ENCODE measurements around the gene SLC44A2. TPM values are rescaled to one million over a fixed set of nuclear protein-coding genes. Genes with fewer than 3 reads are reported as not detected.

SLC44A2 gene
- total and polyA plus RNA-seq, 2 of the 13 experiments (the other 11 are each of a cell fraction or from before 2014, with no cell fraction given) = 2.4 to 5.6 TPM

DNA sequence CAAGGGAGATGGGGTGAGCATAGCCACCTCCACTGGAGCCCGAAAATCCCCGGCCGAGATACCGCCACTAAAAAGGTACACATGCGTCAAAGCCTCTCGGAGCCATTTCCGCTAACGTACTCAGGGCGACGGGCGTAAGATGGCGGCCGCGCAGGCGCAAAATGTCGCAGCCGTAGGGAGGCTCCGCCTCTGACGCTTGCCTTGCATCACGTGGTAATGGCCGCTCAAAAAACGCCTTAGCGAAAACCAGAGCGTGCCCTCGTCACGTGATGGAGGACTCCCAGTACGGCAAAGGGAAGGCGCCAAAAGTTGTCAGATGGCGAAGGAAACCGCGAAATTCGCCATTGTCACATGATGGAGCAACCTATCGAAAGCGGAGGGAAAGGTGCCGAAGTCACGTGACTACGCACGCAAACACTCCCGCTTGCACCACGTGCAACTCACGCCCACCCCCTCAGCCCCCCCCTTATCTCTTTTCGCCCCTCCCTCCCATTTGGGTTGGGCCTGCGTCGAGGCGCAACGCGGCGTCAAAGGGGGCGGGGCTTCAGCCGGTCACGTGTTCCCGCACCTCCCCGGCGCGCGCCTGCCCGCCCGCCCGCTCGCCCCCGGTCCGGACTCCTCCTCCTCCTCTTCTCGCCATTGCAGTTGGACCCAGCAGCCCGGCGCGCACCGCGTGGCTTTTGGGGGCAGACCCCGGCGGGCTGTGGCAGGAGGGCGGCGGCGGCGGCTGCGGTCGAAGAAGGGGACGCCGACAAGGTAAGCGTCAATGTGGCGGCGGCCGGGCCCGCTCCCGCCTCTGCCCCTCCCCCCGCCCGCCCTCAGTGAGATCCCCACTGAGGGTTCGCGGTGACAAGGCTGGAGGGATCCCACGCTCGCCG is 28.6 kb downstream of the SLC44A2 start, which contains the start of gene ILF3 (continued):
- TF ChIP-seq, protein P1, sequence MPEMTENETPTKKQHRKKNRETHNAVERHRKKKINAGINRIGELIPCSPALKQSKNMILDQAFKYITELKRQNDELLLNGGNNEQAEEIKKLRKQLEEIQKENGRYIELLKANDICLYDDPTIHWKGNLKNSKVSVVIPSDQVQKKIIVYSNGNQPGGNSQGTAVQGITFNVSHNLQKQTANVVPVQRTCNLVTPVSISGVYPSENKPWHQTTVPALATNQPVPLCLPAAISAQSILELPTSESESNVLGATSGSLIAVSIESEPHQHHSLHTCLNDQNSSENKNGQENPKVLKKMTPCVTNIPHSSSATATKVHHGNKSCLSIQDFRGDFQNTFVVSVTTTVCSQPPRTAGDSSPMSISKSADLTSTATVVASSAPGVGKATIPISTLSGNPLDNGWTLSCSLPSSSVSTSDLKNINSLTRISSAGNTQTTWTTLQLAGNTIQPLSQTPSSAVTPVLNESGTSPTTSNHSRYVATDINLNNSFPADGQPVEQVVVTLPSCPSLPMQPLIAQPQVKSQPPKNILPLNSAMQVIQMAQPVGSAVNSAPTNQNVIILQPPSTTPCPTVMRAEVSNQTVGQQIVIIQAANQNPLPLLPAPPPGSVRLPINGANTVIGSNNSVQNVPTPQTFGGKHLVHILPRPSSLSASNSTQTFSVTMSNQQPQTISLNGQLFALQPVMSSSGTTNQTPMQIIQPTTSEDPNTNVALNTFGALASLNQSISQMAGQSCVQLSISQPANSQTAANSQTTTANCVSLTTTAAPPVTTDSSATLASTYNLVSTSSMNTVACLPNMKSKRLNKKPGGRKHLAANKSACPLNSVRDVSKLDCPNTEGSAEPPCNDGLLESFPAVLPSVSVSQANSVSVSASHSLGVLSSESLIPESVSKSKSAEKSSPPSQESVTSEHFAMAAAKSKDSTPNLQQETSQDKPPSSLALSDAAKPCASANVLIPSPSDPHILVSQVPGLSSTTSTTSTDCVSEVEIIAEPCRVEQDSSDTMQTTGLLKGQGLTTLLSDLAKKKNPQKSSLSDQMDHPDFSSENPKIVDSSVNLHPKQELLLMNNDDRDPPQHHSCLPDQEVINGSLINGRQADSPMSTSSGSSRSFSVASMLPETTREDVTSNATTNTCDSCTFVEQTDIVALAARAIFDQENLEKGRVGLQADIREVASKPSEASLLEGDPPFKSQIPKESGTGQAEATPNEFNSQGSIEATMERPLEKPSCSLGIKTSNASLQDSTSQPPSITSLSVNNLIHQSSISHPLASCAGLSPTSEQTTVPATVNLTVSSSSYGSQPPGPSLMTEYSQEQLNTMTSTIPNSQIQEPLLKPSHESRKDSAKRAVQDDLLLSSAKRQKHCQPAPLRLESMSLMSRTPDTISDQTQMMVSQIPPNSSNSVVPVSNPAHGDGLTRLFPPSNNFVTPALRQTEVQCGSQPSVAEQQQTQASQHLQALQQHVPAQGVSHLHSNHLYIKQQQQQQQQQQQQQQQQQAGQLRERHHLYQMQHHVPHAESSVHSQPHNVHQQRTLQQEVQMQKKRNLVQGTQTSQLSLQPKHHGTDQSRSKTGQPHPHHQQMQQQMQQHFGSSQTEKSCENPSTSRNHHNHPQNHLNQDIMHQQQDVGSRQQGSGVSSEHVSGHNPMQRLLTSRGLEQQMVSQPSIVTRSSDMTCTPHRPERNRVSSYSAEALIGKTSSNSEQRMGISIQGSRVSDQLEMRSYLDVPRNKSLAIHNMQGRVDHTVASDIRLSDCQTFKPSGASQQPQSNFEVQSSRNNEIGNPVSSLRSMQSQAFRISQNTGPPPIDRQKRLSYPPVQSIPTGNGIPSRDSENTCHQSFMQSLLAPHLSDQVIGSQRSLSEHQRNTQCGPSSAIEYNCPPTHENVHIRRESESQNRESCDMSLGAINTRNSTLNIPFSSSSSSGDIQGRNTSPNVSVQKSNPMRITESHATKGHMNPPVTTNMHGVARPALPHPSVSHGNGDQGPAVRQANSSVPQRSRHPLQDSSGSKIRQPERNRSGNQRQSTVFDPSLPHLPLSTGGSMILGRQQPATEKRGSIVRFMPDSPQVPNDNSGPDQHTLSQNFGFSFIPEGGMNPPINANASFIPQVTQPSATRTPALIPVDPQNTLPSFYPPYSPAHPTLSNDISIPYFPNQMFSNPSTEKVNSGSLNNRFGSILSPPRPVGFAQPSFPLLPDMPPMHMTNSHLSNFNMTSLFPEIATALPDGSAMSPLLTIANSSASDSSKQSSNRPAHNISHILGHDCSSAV (CRISPR knock-in tag; IDR thresholded peaks at IDR 0.05; ENCODE audit: borderline replicate concordance) = 0 out of 2 replicates have a peak, but pooled peaks have one; percentile 37
- TF ChIP-seq, protein P2, sequence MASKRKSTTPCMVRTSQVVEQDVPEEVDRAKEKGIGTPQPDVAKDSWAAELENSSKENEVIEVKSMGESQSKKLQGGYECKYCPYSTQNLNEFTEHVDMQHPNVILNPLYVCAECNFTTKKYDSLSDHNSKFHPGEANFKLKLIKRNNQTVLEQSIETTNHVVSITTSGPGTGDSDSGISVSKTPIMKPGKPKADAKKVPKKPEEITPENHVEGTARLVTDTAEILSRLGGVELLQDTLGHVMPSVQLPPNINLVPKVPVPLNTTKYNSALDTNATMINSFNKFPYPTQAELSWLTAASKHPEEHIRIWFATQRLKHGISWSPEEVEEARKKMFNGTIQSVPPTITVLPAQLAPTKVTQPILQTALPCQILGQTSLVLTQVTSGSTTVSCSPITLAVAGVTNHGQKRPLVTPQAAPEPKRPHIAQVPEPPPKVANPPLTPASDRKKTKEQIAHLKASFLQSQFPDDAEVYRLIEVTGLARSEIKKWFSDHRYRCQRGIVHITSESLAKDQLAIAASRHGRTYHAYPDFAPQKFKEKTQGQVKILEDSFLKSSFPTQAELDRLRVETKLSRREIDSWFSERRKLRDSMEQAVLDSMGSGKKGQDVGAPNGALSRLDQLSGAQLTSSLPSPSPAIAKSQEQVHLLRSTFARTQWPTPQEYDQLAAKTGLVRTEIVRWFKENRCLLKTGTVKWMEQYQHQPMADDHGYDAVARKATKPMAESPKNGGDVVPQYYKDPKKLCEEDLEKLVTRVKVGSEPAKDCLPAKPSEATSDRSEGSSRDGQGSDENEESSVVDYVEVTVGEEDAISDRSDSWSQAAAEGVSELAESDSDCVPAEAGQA (IDR thresholded peaks at IDR 0.05; ENCODE audit: low read depth) = peak; percentile 93
- TF ChIP-seq, protein P2 (CRISPR knock-in tag; IDR thresholded peaks at IDR 0.05; ENCODE audit: borderline replicate concordance) = no peak
- TF ChIP-seq, protein P3, sequence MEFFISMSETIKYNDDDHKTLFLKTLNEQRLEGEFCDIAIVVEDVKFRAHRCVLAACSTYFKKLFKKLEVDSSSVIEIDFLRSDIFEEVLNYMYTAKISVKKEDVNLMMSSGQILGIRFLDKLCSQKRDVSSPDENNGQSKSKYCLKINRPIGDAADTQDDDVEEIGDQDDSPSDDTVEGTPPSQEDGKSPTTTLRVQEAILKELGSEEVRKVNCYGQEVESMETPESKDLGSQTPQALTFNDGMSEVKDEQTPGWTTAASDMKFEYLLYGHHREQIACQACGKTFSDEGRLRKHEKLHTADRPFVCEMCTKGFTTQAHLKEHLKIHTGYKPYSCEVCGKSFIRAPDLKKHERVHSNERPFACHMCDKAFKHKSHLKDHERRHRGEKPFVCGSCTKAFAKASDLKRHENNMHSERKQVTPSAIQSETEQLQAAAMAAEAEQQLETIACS (CRISPR knock-in tag; IDR thresholded peaks at IDR 0.05) = peak; percentile 80
- TF ChIP-seq YEATS2 (CRISPR knock-in tag; IDR thresholded peaks at IDR 0.05; ENCODE audit: borderline replicate concordance) (peak; percentile 99), ZNF768 (CRISPR knock-in tag; IDR thresholded peaks at IDR 0.05) (peak; percentile 54; the same call in 1 of the 2 replicates), ZSCAN9 (CRISPR knock-in tag; IDR thresholded peaks at IDR 0.05; ENCODE audit: borderline replicate concordance) (peak; percentile 94), MXD4 (CRISPR knock-in tag; IDR thresholded peaks at IDR 0.05) (peak; percentile 93), ZFP36 (IDR thresholded peaks at IDR 0.05; ENCODE audit: borderline replicate concordance, low read depth, low read length, partially characterized antibody) (no peak), HOXA5 (CRISPR knock-in tag; IDR thresholded peaks at IDR 0.05) (0 out of 2 replicates have a peak, but pooled peaks have one; percentile 61)
- TF ChIP-seq, protein P4, sequence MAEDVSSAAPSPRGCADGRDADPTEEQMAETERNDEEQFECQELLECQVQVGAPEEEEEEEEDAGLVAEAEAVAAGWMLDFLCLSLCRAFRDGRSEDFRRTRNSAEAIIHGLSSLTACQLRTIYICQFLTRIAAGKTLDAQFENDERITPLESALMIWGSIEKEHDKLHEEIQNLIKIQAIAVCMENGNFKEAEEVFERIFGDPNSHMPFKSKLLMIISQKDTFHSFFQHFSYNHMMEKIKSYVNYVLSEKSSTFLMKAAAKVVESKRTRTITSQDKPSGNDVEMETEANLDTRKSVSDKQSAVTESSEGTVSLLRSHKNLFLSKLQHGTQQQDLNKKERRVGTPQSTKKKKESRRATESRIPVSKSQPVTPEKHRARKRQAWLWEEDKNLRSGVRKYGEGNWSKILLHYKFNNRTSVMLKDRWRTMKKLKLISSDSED (CRISPR knock-in tag; IDR thresholded peaks at IDR 0.05) = no peak

Measured in HepG2 (cell line).